HG03097 (cell line): Measurements from ENCODE around the gene AMMECR1.
"Not testable (repeated sequence)": the region's sequence is repeated elsewhere in the genome, so short reads cannot be mapped to it uniquely, and the experiment has no call there.

Experiments used
- ATAC-seq: cut with Tn5 transposase; IDR thresholded peaks from one replicate; pipeline ENCODE4 v1.9.1; 2021; ENCODE audit not compliant: unreplicated experiment, low FRiP score

The AMMECR1 gene

GRCh38 chrX:110173192-110174175 is 144.4 kb downstream of the AMMECR1 start:
- ATAC-seq, result no peak

- peak; percentile 95 for ATAC-seq
Measured at GRCh38 chrX:110172215-110172614, 145.7 kb downstream of the AMMECR1 start.

- ATAC-seq, result no peak
Measured at GRCh38 chrX:110171442-110171841, 146.4 kb downstream of the AMMECR1 start.

- no peak for ATAC-seq
Measured at GRCh38 chrX:110170029-110170428, 147.9 kb downstream of the AMMECR1 start.

- no peak for ATAC-seq
Measured at GRCh38 chrX:110168585-110168984, 149.3 kb downstream of the AMMECR1 start.

DNA sequence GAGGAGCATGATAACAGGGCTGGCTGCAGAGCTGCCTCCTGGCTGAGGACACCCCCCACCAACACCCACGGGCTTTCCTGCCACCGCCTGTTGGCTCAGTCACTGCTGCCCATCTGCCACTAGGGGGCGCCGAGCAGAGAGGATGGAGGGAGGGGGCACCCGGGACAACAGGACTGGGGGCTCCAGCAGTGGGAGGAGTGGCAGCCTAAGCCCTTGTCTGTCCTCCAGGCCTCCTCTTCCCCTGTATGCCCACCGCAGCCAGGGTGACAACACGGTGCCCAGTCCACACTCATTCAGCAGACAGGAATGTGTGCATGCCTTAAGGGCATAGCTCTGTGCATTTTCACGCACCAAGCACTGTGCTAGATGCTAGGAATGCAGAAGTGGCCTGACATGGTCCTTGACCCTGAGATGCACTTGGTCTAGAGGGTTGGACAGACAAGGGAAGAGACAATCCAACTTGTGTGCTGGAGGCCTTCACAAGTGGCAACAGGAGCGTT is 149.9 kb downstream of the AMMECR1 start:
- no peak for ATAC-seq

DNA sequence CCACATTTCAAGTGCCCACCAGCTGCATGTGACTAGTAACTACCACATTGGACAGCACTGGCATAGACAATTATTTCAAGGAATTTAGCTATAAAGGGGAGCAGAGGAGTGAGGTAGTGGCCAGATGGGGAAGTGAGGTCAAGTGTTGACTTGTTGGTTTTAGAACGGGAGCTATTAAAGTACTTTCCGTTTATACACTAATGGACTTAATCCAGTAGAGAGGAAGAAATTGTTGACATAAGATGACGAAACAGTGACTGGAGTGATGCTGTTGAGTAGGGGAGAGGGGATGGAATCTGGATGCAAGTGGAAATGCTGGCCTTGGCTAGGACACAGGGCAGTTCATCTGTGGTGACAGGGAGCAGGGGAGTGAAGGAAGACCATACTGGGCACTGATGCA is 154.4 kb downstream of the AMMECR1 start:
- no peak for ATAC-seq

DNA sequence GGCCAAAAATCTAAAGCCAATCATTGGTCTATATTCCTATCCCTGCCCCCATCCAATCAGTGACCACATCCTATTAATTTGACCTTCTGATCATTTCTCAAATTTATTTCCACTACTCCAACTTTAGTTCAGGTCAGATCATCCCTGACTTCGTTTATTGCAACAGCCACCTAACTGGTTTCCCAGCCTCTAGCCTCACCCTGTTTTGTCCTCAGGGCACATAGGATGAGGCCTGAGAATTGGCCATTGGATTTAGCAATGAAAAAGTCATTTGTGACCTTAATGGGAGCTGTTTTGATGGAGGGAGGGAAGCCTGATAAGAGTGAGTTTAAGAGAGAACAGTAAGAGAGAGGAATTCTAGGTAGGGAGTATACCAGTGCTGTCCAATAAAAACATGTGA is 155.0 kb downstream of the AMMECR1 start:
- no peak for ATAC-seq

- no peak for ATAC-seq
Measured at GRCh38 chrX:110162131-110162530, 155.8 kb downstream of the AMMECR1 start.

- no peak for ATAC-seq
Measured at GRCh38 chrX:110161361-110161686, 156.6 kb downstream of the AMMECR1 start.

DNA sequence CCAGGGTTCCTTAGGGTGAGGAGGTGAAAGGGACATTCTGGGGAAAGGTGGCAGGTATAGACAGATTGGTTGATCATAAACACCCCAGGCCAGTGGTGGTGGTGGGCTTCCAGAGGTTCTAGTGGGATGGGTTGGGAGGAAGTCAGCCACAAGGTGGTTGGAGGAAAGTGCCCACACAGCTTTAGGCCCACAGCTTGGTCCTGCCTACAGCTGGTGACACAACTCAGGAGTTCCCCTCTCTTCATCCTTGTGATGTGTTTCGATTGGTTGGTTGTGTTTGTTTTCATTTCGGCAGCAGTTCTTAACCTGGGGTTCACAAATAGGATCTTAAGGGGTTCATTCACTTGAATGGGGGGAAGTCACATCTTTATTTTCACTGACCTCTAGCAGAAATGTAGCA is 158.0 kb downstream of the AMMECR1 start:
- ATAC-seq, result no peak

DNA sequence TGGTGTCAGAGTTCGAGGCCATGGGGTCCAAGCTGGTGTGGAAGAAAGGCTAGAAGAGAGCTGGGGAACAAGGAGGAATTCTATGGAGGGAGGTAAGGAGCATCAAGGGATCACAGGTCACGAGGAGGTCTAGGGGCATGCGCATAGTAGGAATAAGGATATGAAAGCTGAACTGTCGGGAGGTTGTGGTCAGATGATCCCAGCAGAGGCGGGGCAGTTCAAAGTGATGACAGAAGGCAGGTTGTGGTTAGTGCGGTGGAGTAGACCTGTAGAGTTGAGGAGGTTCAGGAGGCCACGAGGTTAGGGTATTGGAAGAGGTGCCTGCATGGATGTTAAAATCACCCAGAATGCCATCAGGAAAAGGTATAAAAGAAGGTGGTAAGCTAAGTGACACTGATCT is 158.7 kb downstream of the AMMECR1 start:
- ATAC-seq, result no peak

DNA sequence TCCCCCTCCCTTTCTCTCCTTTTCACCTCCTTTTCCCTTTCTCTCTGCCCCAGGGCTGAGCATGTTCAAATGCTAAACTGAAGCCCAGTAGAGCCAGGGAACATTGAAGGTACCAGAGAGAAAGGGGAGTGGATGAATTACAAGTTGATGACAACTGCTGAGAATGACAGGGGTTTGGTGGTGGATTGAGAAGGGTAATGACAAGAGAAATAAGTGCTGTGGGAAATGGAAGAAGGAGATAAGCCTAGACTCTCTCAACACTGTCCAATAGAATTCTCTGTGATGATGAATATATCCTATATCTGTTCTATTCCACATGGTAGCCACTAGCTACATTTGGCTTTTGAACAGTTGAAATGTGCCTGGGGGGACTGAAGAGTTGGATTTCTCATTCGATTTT is 160.4 kb downstream of the AMMECR1 start:
- ATAC-seq, result no peak

GRCh38 chrX:110156167-110156754 is 161.6 kb downstream of the AMMECR1 start:
- ATAC-seq, result no peak

- no peak for ATAC-seq
Measured at GRCh38 chrX:110155759-110156158, 162.1 kb downstream of the AMMECR1 start.

DNA sequence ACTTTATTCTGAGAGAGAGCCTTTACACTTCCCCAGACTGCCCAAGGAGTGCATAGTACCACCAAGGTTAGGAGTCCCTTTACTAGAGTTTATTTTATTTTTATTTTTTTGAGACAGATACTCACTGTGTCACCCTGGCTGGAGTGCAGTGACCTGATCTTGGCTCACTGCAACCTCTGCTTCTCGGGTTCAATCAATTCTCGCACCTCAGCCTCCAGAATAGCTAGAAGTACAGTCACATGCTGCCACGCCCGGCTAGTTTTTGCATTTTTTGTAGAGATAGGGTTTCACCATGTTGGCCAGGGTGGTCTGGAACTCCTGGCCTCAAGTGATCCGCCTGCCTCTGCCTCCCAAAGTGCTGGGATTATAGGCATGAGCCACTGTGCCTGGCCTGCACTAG is 163.6 kb downstream of the AMMECR1 start:
- ATAC-seq, result not testable (repeated sequence)

DNA sequence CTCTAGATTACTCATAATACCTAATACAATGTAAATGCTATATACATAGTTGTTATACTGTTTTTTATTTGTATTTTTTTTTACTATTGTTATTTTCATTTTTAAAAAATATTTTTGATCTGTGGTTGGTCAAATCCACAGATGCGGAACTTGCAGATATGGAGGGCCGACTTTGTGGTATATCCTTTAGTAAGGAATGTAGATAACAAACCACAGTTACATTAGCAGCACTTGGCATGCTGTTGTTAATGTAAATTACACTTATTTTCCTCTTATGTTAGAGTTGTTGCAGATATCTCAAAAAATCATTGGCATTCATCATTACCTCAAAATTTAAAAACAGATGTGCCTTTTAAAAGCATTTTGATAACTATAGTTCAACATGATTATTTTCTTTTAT is 164.0 kb downstream of the AMMECR1 start:
- no peak for ATAC-seq

- ATAC-seq, result no peak
Measured at GRCh38 chrX:110153244-110153643, 164.6 kb downstream of the AMMECR1 start.

DNA sequence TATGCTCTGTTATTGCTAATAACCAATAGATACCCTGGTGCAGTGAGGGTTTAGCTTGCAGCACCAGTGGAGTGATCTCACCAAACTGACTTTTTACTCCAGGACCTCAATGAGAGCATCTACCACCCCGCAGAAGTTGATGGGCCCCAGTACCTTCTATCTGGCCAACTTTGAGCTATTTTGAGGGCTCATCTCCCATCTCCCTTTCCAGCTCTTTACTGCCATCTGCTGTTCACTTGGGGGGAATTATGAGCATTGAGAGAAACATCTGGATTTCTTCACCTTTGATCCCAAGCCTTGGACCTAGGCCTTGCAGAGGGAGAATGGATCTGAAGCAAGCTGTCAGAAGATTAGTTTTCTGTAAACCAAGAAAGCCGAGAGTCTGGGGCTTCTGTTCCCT is 171.4 kb downstream of the AMMECR1 start:
- ATAC-seq, result peak; percentile 54

- ATAC-seq, result no peak
Measured at GRCh38 chrX:110145854-110146253, 172.0 kb downstream of the AMMECR1 start.

- no peak for ATAC-seq
Measured at GRCh38 chrX:110145311-110145710, 172.6 kb downstream of the AMMECR1 start.
